GM18909 (cell line): ENCODE data around the gene PRICKLE4.

Source experiments
- ATAC-seq: cut with Tn5 transposase; IDR thresholded peaks from one replicate; pipeline ENCODE4 v1.9.1; 2021; ENCODE audit warnings: mild to moderate bottlenecking; ENCODE audit not compliant: unreplicated experiment, poor library complexity

The PRICKLE4 gene

DNA sequence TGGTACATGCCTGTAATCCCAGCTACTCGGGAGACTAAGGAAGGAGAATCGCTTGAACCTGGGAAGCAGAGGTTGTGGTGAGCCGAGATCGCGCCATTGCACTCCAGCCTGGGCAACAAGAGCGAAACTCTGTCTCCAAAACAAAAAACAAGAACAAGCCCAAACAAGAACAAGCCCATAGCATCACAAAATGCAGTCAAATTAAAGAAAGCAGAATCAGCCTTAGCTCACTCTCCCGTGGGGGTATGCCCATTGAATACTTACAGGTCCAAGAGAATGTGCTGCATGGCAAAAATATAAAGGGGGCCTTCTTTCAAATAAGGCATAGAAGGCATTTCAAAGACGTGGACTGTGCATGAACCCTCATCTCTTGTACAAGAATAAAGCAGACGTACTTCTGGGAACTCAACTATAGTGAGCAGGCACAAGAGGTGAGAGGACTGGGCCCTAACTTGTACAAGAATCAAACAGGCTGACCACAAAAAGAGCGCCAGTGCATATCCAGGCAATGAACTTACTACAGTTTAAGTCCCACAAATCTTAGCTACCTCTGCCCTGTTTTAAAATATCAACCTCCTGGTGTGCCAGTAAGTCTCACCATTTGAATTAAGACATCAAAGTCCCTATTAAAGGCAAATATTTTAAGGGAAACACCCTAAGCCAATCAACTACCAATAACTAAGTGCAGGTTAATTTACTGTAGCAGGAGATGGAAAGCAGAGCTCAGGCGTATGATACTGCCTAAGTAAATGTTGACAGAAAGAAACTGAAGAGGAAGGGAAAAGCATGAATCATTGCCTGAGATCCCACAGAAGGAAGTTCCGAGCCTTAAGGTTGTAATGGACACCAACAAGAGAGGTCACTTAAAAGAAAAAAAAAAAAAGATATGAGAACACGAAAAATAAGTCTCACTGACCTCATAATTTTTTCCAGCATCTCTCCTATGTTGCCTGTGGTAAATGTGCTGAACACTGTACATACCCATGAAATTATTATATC is 44.3 kb downstream of the PRICKLE4 start:
- no peak for ATAC-seq

DNA sequence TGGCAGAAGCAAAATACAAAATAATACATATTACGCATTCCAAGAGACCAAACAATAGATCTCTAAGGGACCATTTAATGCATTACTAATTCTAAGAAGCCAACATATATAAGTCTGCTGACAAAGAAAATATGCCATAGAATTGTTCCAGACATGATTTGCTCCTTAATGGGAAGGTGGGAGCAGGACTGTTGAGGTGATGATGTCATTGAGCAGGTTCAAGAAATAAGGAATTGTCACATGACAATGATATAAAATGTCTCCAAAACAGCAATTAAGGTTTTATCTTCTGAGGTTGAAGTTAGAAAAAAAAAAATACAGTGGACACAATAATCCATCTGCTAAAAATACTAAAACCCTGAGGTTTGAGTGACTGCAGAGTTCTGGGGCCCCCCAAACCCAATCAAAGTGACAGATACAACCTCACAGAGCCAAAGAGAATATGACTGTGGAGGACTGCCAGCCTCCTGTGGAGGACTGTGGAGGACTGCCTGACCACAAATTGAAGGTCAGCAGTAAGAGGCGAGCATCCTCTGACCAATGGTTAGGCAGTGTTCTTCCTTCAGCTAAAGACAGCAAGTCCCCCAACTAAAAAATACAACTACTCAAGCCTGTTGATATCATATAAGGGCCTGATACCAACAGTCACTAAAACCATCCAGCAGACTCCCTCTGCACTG is 45.9 kb downstream of the PRICKLE4 start:
- ATAC-seq = no peak

DNA sequence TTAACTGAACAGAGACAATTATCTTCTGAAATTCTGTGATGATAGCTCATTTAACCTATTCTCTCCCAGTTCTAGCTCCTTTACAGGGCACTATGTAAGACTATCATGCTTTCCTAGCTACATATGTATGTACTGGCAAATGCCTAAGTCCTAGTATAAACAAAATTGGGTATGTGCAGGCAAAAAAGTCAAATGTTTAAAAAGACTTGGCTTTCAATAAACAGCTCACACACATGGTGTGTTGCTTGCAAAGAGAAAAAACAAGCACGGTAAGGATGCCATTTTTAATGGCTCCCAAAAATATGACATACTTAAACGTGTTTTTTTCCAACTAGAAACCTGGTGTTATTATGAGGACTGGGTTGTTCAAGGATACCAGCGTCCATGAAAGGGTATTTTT is 51.7 kb downstream of the PRICKLE4 start:
- ATAC-seq = no peak

DNA sequence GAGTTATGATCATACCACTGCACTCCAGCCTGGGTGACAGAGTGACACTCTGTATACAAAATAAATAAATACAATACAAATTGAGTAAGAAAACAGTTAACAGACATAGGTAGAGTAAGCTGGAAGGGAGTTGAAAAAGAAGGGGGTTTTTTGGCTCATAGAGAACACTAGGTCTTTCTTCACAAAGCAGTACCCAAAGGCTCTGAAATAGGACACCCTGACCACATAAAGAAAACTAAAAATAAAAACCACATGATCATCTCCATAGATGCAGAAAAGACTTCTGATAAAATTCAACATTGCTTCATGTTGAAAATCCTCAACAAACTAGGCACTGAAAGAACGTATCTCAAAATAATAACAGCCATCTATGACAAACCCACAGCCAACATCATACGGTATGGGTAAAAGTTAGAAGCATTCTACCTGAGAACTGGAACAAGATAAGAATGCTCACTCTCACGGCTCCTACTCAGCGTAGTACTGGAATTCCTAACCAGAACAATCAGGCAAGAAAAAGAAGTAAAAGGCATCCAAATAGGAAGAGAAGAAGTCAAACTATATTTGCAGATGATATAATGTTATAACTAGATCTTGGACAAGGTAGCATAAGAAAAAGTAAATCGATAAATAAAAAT is 55.6 kb downstream of the PRICKLE4 start:
- no peak for ATAC-seq

DNA sequence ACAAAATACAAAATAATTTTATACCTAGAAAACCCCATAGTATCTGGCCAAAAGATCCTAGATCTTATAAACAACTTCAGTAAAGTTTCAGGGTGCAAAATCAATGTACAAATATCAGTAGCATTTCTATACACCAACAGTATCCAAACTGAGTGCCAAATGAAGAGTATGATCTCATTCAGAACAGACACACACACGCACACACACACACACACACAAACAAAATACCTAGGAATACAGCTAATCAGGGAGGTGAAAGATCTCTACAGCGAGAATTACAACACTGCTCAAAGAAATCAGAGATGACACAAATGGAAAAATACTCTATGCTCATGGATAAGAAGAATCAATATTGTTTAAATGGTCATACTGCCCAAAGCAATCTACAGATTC is 56.1 kb downstream of the PRICKLE4 start:
- ATAC-seq = no peak
